Muscle of back (tissue), 13 donors: ENCODE data around the gene CDHR1. TPM values are rescaled to one million over a fixed set of nuclear protein-coding genes. Genes with fewer than 3 reads are reported as not detected.
"Not testable (repeated sequence)": the region's sequence is repeated elsewhere in the genome, so short reads cannot be mapped to it uniquely, and the experiment has no call there.

Experiments used
- DNase-seq, 3 donors: peaks; one replicate each; pipeline versions ENCODE4 v3.0.0 to v3.0.0-alpha.2; 2013
- long read RNA-seq, 9 donors: transcript quantifications; one replicate each; lab custom pipeline, GENCODE V29; 2026
- polyA plus RNA-seq, 10 donors: library from polyadenylated mRNA; unstranded; fragments of 120-200 nt; gene quantifications; one replicate each; pipeline ENCODE4 v1.2.1, GENCODE V29; 2013; ENCODE audit not compliant: insufficient read length in 10 of 10

The CDHR1 gene
- polyA plus RNA-seq, result 1 to 10 TPM in 7 of 10 donors, under 1 TPM in 3; 0.31 to 2.1 (median 1.2) TPM
- long read RNA-seq, donor 1, result 0 reads
- long read RNA-seq, donor 2, result 0 reads
- long read RNA-seq, donor 3, result 0 reads
- long read RNA-seq, donor 4, result 0 reads
- long read RNA-seq, donor 5, result 0 reads
- long read RNA-seq, donor 6, result 0 reads
- long read RNA-seq, donor 7, result 0 reads
- long read RNA-seq, donor 8, result 0 reads
- long read RNA-seq, donor 9, result 0 reads

GRCh38 chr10:84194424-84195043, at the start of gene CDHR1:
Gene CDHR1, plus strand, starts transcription at chr10:84194537. Its CDS starts 224 bp downstream, at chr10:84194761.
- DNase-seq, result peak in 1 of 3 donors; percentile 39

GRCh38 chr10:84147347-84147746, 47.0 kb upstream of the CDHR1 start:
- DNase-seq, result no peak

- peak in 2 of 3 donors; percentile 13 to 15 for DNase-seq
These were observed 46.2 kb upstream of the CDHR1 start for GRCh38 chr10:84148006-84148597.

GRCh38 chr10:84149854-84150253, 44.5 kb upstream of the CDHR1 start:
- DNase-seq, result no peak

GRCh38 chr10:84152769-84153168, 41.6 kb upstream of the CDHR1 start:
- DNase-seq, result no peak

- no peak for DNase-seq
These were observed 38.8 kb upstream of the CDHR1 start for GRCh38 chr10:84155521-84155920.

GRCh38 chr10:84156009-84156408, 38.3 kb upstream of the CDHR1 start:
- no peak for DNase-seq

- DNase-seq, result no peak
These were observed 37.6 kb upstream of the CDHR1 start for GRCh38 chr10:84156768-84157167.

GRCh38 chr10:84158061-84158460, 36.3 kb upstream of the CDHR1 start:
- DNase-seq, result no peak

GRCh38 chr10:84158550-84158949, 35.8 kb upstream of the CDHR1 start:
- no peak for DNase-seq

- DNase-seq, result no peak
These were observed 35.2 kb upstream of the CDHR1 start for GRCh38 chr10:84159076-84159685.

- DNase-seq, result no peak
These were observed 33.5 kb upstream of the CDHR1 start for GRCh38 chr10:84160663-84161362.

- no peak for DNase-seq
These were observed 30.3 kb upstream of the CDHR1 start for GRCh38 chr10:84163996-84164395.

GRCh38 chr10:84164442-84164841, 29.9 kb upstream of the CDHR1 start:
- no peak for DNase-seq

GRCh38 chr10:84166620-84167288, 27.6 kb upstream of the CDHR1 start:
- DNase-seq, result no peak

GRCh38 chr10:84167289-84167653, 27.1 kb upstream of the CDHR1 start:
- not testable (repeated sequence) for DNase-seq

GRCh38 chr10:84168382-84168781, 26.0 kb upstream of the CDHR1 start:
- DNase-seq, result not testable (repeated sequence)

GRCh38 chr10:84171237-84171636, 23.1 kb upstream of the CDHR1 start:
- DNase-seq, result not testable (repeated sequence)

- not testable (repeated sequence) for DNase-seq
These were observed 22.5 kb upstream of the CDHR1 start for GRCh38 chr10:84171700-84172466.

GRCh38 chr10:84172467-84173356, 21.6 kb upstream of the CDHR1 start:
- DNase-seq, result no peak
